GM21529 (cell line): ENCODE results near the gene PLA2G6.
"Not testable (repeated sequence)": the region's sequence is repeated elsewhere in the genome, so short reads cannot be mapped to it uniquely, and the experiment has no call there.

Experiments
- ATAC-seq: cut with Tn5 transposase; IDR thresholded peaks from one replicate; pipeline ENCODE4 v1.9.1; 2021; ENCODE audit not compliant: unreplicated experiment

PLA2G6 gene

DNA sequence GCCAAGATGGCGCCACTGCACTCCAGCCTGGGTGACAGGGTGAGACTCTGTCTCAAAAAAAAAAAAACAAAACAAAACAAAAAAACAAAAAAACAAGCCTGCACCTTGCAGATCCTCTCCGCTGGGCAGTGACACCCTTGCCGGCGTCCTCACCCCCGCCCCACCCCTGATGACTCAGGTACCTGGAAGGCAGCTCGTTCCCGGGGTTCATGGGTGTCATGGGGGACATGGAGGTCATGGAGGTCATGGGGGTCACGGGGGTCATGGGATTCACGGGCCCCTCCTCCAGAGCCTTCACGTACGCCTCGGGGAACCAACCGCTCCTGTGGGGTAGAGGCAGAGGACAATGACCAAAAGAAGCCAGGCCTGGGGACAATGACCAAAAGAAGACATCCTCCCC is 94.7 kb downstream of the PLA2G6 start:
- no peak for ATAC-seq

DNA sequence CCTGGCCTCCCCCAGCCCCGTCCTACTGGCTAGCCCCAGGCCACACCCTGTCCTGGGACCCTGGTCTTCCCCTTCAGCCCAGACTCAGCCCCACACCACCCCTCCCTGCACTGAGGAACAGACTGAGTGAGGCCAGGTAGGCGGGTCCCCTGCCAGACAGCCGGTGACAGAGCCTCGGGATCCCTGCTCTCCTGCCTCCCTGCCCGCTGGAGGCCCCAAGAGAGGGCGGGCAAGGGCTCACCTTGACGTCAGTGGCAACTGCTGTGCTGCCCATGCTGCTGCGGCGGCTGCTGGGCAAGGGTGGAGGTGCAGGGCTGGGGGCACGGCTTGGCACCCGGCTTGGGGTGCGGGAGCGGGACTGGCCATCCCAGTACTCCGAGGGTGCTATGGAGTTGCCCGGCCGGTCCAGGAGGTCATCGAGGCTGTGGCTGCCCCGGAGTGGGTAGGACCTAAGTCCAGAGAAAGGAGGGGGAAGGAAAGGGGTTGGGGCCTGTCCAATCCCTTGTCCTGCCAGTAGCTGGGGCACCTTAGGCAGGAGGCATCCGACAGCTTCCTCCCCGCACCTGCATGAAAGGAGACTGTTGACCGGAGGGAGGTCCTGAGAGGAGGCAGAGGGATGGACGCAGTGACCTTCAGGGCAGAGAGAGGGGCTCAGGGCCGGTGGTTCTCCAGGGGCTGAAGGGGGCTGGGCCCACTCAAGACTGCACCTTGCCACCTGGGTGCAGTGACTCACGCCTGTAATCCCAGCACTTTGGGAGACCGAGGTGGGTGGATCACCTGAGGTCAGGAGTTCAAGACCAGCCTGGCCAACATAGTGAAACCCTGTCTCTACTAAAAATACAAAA is 95.4 kb downstream of the PLA2G6 start:
- no peak for ATAC-seq

DNA sequence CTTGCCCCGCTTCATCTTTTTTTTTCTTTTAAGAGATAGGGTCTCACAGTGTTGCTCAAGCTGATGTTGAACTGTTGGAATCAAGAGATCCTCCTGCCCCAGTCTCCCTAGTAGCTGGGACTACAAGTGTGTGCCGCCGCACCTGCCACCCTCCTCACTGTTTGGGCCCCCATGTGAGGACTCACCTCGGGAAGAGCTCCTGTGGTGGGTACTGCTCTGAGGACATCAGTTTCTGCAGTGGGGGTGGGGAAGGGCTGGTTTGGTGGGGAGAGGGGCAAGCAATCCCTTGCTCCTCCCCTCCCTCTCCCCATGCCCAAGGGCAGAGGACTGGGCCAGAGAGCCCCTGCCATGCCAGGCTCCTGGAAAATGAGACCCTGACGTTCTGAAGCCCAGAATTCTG is 96.1 kb downstream of the PLA2G6 start:
- no peak for ATAC-seq

GRCh38 chr22:38085056-38085455 is 96.6 kb downstream of the PLA2G6 start:
- no peak for ATAC-seq

DNA sequence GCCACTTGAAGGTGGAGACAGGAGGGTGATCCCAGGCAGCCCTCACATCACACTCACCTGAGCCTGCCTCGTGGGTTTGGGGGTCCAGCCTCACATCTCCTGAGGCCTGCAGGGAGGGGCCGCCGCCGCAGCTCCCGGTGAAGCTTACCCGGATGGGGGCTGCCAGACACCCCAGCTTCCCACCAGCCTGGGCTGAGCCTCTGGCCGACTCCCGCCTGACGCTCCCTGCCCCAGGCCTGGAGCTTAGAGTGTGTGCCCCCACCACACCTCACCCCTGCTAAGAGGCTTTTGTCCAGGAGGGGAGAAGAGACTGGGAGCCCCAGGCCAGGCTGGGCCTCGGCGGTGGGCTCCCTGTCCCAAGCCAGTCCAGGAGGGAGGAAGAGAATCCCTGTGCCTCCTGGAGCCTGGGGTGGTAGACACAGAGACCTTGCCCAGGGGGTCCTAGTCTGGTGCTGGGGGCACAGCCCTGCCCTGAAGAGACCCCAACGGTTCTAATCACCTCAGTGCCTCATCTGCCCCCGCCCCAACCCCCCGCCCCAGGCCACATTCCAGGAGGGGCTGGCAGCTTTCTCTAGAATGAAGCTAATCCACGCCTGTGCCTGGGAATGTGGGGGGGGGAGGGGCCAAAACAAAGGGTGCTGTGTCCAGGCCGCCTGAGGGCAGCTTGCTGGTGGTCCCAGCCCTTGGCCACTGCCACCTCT is 97.5 kb downstream of the PLA2G6 start, which contains the start of gene SLC16A8:
SLC16A8 (minus strand) TSS at position 254 of the 701 bp plus-strand sequence. CDS start 1,311 bp downstream, outside the sequence.
- no peak for ATAC-seq

GRCh38 chr22:38082986-38083710 is 98.5 kb downstream of the PLA2G6 start:
- ATAC-seq = no peak

GRCh38 chr22:38081941-38082828 is 99.4 kb downstream of the PLA2G6 start:
- ATAC-seq = no peak

GRCh38 chr22:38081636-38081940 is 100.0 kb downstream of the PLA2G6 start:
- no peak for ATAC-seq

DNA sequence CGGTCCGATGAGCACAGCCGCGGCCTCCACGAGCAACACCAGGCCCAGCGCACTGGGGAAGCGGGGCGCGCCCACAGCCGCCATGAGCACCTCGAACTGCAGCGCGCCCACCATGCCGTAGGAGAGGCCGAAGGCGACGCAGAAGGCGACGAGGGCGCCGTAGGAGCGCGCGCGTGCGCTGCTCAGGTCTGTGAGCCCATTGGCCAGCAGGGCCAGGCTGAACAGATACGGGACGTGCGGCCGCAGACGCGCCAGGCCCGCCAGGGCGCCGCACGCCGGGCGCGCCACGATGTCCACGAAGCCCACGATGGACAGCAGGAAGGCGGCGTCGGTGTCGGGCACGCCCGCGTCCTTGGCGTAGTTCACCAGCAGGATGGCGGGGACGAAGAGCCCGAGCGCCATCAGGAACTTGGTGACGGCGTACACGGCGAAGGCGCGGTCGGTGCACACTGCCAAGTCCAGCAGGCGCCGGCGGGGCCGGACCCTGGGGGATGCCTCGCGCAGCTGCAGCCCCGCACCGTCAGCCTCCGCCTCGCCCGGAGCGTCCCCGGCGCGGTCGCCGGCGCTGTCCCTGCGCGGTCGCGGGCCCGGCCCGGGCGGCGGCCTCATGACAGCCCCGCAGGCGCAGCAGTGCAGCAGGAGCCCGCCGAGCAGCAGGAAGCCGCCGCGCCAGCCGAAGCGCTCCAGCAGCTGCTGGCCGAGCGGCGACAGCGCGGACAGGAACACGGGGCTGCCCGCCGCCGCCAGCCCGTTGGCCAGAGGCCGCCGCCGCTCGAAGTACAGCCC is 100.6 kb downstream of the PLA2G6 start:
- ATAC-seq = no peak

GRCh38 chr22:38080474-38080849 is 101.2 kb downstream of the PLA2G6 start:
- no peak for ATAC-seq

DNA sequence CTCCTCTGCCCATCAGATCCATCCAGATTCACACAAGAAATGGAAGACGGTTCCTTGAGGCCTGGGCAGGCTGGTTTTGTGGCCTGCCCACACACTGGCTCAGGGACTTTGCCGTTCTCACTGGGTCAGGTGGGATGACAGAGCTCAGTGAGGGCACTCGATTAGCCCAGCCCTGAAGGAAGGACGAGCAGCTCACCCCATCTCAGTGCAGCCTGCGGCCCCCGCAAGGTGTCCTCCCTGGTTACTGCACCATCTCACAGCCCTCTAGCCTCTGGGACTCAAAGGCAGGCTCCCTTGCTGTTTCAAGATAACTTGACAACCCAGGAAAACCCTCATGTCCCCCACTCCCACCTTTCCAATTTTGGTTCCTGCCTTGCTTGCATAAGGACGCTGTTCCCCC is 101.8 kb downstream of the PLA2G6 start:
- ATAC-seq = no peak

- ATAC-seq = not testable (repeated sequence)
These were observed 102.4 kb downstream of the PLA2G6 start for GRCh38 chr22:38079208-38079607.

DNA sequence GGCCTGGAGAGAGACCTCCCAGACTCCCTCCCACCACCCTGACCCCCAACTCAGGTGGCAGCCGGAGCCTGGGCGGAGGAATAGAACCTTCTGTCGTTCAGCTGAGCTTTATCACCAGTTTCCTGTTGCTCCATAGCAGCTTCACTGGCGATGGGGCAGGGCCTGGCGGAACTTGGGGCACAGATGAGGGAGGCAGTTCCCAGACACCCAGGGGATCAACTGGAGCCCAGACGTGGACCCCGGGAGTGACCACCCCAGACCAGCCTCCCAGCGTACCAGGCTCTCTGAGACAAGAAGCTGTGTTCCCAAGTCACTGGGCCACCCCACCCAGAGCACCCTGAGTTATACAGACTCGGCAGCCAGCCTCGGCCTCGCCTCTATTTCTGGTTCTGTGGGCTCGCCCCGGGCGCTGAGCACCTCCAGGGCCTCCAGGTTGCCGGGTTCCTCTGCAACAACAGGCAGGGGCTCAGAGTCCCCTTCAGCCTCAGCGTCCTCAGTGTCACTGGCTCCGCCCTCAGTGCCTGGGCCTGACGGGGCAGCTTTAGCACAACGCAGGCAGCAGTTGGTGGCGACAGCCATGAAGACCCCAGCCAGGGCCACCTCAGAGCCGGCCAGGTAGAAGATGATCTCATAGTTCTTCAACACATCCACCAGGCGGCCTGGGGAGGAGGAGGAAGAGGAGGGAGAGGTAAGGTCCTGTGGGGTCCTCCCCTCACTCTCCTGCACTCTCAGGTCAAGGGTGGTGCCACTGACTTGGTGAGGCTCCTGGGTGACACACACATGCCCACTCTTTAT is 103.4 kb downstream of the PLA2G6 start:
- ATAC-seq = no peak

- no peak for ATAC-seq
These were observed 104.0 kb downstream of the PLA2G6 start for GRCh38 chr22:38077595-38077994.

GRCh38 chr22:38077096-38077495 is 104.5 kb downstream of the PLA2G6 start:
- no peak for ATAC-seq

GRCh38 chr22:38075961-38076360 is 105.7 kb downstream of the PLA2G6 start:
- no peak for ATAC-seq

GRCh38 chr22:38075105-38075825 is 106.4 kb downstream of the PLA2G6 start:
- no peak for ATAC-seq
